AG09309 (cell line): ENCODE results near the gene DCTN2.
A peak's percentile ranks its signal among the peaks of the same experiment; 100 is the strongest.

Experiments
- DNase-seq: peaks from one replicate; pipeline ENCODE4 v3.0.0-alpha.2; 2010; ENCODE audit warnings: low read depth
- H3K4me3 ChIP-seq: 2 replicates; pipeline ENCODE4 v1.5.1; 2011; ENCODE audit warnings: mild to moderate bottlenecking, low read depth, low read length, moderate library complexity; ENCODE audit not compliant: control insufficient read depth
- CTCF ChIP-seq: IDR thresholded peaks from 2 replicates; pipeline ENCODE4 v1.5.1; 2011; ENCODE audit warnings: mild to moderate bottlenecking, low read depth, low read length, inconsistent platforms; ENCODE audit not compliant: insufficient read depth, control insufficient read depth; ENCODE audit errors: missing control alignments

The DCTN2 gene

GRCh38 chr12:57491393-57492280, 55.4 kb downstream of the DCTN2 start:
- H3K4me3 ChIP-seq = no peak overlapping the region
- TF ChIP-seq CTCF = no peak
- DNase-seq = no peak

GRCh38 chr12:57490126-57490525, 56.9 kb downstream of the DCTN2 start:
- no peak for TF ChIP-seq CTCF
- DNase-seq = no peak
- no peak overlapping the region for H3K4me3 ChIP-seq

- H3K4me3 ChIP-seq = peak overlapping the region; percentile 96
- DNase-seq = no peak
- TF ChIP-seq CTCF = no peak
These were observed 57.8 kb downstream of the DCTN2 start for GRCh38 chr12:57489157-57489641.

- TF ChIP-seq CTCF = no peak
- no peak for DNase-seq
- peak overlapping the region; percentile 96 for H3K4me3 ChIP-seq
These were observed 58.4 kb downstream of the DCTN2 start for GRCh38 chr12:57488402-57489156.

GRCh38 chr12:57487597-57488401, 59.2 kb downstream of the DCTN2 start, which contains the start of gene MARS1:
TSS of gene MARS1 (plus strand) at chr12:57488068. CDS start at chr12:57488091, 23 bp downstream.
- H3K4me3 ChIP-seq = peak within 1 kb of the TSS; percentile 96
- DNase-seq = peak; percentile 85
- TF ChIP-seq CTCF = no peak

- peak overlapping the region; percentile 9; the same call in 1 of the 2 replicates for H3K4me3 ChIP-seq
- DNase-seq = no peak
- no peak for TF ChIP-seq CTCF
These were observed 59.9 kb downstream of the DCTN2 start for GRCh38 chr12:57487055-57487596.
